ENCODE measurements around the gene TMEM108. TPM values are rescaled to one million over a fixed set of nuclear protein-coding genes. Genes with fewer than 3 reads are reported as not detected.

TMEM108 gene
- total and polyA plus RNA-seq, 3 donors from 2014 or later = 13.9 to 44.3 (median 16.1) TPM

DNA sequence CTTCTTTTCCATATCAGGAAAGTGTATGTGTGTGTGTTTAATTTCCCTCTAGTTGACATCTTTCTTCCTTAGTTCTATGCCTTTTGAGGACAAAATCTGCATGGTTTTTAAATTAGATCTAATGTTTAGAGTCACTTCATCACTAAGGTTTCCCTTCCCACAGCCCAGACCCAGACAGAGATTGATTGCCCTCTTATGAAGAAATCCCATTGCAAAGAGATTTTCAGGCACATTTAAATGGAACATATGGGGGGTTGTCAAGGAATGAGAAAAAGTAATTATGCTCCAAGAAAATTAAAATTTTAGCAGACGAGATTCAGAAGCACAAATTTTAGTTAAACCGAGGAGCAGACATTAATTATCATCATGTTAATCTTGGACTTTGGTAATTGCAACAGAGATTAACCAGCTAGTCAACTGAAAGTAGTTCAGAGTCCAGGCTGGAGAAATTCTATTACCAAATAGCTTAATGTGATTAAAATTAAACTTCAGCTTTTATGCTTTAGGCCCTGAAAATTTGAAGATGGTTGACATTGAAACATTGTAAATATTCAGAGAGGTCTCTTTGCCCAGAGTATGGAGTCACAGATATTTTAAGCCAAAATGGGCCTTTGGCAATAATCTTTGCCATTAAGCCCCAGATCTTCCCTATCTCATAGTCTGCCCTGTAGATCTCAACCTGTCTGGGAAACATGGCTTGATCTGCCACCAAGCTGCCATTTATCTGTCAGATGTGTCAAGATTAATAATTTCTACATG lies 143.4 kb downstream of the TMEM108 start:
- Histone ChIP-seq H3K27ac (no peak overlapping the region), H3K36me3 (ENCODE audit: low read depth, missing control alignments) (no peaks in the 10 kb centered on the region), H3K4me1 (no peaks in the 10 kb centered on the region), H3K27me3 (no peaks in the 10 kb centered on the region), H3K4me3 (no peak overlapping the region), H3K9me3 (no peaks in the 10 kb centered on the region)
- 77 to 88% methylated on average over 2 of the region's 2 CpGs for WGBS, 2 donors
- TF ChIP-seq POLR2A (IDR thresholded peaks at IDR 0.05) = no peak
- TF ChIP-seq, protein P1, sequence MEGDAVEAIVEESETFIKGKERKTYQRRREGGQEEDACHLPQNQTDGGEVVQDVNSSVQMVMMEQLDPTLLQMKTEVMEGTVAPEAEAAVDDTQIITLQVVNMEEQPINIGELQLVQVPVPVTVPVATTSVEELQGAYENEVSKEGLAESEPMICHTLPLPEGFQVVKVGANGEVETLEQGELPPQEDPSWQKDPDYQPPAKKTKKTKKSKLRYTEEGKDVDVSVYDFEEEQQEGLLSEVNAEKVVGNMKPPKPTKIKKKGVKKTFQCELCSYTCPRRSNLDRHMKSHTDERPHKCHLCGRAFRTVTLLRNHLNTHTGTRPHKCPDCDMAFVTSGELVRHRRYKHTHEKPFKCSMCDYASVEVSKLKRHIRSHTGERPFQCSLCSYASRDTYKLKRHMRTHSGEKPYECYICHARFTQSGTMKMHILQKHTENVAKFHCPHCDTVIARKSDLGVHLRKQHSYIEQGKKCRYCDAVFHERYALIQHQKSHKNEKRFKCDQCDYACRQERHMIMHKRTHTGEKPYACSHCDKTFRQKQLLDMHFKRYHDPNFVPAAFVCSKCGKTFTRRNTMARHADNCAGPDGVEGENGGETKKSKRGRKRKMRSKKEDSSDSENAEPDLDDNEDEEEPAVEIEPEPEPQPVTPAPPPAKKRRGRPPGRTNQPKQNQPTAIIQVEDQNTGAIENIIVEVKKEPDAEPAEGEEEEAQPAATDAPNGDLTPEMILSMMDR (IDR thresholded peaks at IDR 0.05) = no peak
- no peak for DNase-seq
- intact Hi-C loops (cut with DNase I; ENCODE audit: low total_unique reads) = no loop called here

DNA sequence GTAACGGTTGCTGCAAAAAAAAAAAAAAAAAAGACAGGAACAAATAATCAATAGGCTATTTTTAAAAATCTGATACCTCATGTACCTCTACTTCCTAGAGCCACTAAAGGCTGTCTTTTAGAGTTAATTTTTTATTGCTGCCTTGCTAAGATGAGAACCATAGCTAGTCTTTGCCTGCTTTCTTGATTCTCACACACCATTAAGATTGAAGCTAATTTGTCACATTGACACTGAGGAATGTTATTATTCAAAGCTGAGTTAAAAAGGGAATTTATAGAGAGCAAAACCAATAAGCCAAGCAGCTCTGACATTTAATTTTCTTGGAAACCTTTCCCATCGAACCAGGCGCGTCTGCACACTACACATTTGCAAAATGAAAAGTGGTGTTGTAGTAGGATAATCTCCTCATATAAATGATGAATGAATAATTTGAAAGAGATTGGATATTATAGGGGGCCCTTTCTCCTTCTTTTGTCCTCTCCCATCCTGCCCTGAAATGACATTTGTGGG lies 149.7 kb downstream of the TMEM108 start:
- Histone ChIP-seq H3K27me3 (no peaks in the 10 kb centered on the region), H3K27ac (no peak overlapping the region), H3K9me3 (no peaks in the 10 kb centered on the region), H3K36me3 (ENCODE audit: low read depth, missing control alignments) (no peaks in the 10 kb centered on the region), H3K4me3 (no peak overlapping the region), H3K4me1 (peaks cover 4% of the 10 kb centered on the region)
- TF ChIP-seq, protein P1 (IDR thresholded peaks at IDR 0.05) = no peak
- TF ChIP-seq POLR2A (IDR thresholded peaks at IDR 0.05) = no peak
- 85 to 91% methylated on average over 4 of the region's 4 CpGs for WGBS, 2 donors
- DNase-seq = no peak
- intact Hi-C loops (cut with DNase I; ENCODE audit: low total_unique reads) = no loop called here

DNA sequence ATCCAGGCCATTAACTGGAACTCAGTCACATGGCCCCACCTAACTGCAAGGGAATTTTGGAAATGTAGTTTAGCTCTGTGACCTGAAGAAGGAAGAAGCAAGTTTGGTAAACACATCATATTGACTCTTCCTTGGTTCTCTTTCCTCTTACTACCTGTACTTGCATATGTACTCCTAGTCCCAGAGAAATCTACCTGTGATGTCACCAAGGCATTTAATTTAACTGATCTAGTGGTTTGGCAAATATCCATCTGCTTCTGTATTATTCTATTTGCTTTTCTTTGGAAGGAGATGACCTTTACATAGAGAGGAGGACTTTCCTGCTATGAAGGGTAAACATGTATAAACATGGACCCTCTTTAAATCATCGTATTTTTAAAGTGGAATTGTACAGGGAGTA lies 150.8 kb downstream of the TMEM108 start:
- no peaks in the 10 kb centered on the region for H3K9me3 ChIP-seq
- WGBS, 2 donors = 84 to 90% methylated on average over 1 of the region's 1 CpG
- DNase-seq = no peak
- no peaks in the 10 kb centered on the region for H3K27me3 ChIP-seq
- H3K4me3 ChIP-seq = no peak overlapping the region
- intact Hi-C loops (cut with DNase I; ENCODE audit: low total_unique reads) = no loop called here
- H3K27ac ChIP-seq = no peak overlapping the region
- peaks cover 6% of the 10 kb centered on the region for H3K4me1 ChIP-seq
- TF ChIP-seq POLR2A (IDR thresholded peaks at IDR 0.05) = no peak
- TF ChIP-seq, protein P1 (IDR thresholded peaks at IDR 0.05) = no peak
- H3K36me3 ChIP-seq (ENCODE audit: low read depth, missing control alignments) = no peaks in the 10 kb centered on the region

DNA sequence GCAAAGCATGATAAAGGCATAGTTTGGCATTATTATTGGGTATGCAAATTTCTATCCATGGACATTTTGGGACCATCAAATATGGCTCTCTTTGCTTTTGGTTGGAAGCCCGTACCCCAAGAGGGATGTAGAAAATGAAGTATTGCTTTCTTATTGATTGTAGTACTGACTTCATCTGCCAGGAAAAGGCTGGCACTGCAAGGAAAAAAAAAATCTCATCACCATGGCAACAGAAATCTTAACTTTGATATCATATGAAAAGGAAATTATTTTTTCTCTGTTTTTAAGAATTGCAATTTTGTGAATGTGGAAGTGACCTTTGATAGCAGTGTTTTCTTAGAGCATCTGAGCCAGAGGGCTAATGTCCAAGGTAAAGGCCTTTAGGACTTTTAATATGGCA lies 151.7 kb downstream of the TMEM108 start:
- intact Hi-C loops (cut with DNase I; ENCODE audit: low total_unique reads) = no loop called here
- H3K4me3 ChIP-seq = no peak overlapping the region
- TF ChIP-seq, protein P1 (IDR thresholded peaks at IDR 0.05) = no peak
- TF ChIP-seq POLR2A (IDR thresholded peaks at IDR 0.05) = no peak
- H3K27me3 ChIP-seq = no peaks in the 10 kb centered on the region
- H3K36me3 ChIP-seq (ENCODE audit: low read depth, missing control alignments) = no peaks in the 10 kb centered on the region
- H3K27ac ChIP-seq = no peak overlapping the region
- DNase-seq = no peak
- H3K4me1 ChIP-seq = peaks cover 6% of the 10 kb centered on the region
- 83 to 98% methylated on average over 1 of the region's 1 CpG for WGBS, 2 donors
- H3K9me3 ChIP-seq = no peaks in the 10 kb centered on the region

DNA sequence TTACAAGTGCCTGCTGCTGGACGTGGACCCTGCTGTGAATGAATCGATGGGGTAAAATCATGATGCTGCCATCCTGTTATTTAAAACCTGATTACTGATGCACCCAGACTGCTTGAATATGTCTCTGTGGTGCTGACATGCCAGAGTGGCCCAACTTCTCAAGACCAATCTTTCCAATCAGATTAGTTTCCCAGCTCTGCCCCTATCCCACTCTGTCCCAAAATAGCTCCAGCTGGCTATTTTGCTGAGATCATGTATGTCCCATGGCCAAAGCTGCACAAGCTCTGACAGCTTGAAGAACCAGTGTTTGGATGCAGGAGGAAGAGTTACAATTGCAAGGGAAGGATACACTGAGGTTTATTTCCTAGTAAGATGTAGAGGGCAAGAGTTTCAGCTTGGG lies 153.6 kb downstream of the TMEM108 start:
- TF ChIP-seq, protein P1 (IDR thresholded peaks at IDR 0.05) = no peak
- no peak for TF ChIP-seq POLR2A (IDR thresholded peaks at IDR 0.05)
- 84 to 95% methylated on average over 2 of the region's 2 CpGs for WGBS, 2 donors
- H3K4me3 ChIP-seq = no peak overlapping the region
- no peak for DNase-seq
- H3K36me3 ChIP-seq (ENCODE audit: low read depth, missing control alignments) = no peaks in the 10 kb centered on the region
- H3K9me3 ChIP-seq = no peaks in the 10 kb centered on the region
- H3K27me3 ChIP-seq = no peaks in the 10 kb centered on the region
- no peak overlapping the region for H3K27ac ChIP-seq
- intact Hi-C loops (cut with DNase I; ENCODE audit: low total_unique reads) = no loop called here
- peaks cover 6% of the 10 kb centered on the region for H3K4me1 ChIP-seq
